Cardiac muscle cell (in vitro differentiated cells and primary cell): ENCODE data around the gene MAP3K10. TPM values are rescaled to one million over a fixed set of nuclear protein-coding genes. Genes with fewer than 3 reads are reported as not detected.

Source experiments
- DNase-seq, 2 donors: peaks; one replicate each; pipeline versions ENCODE4 v3.0.0 to v3.0.0-alpha.2; 2010 to 2017; ENCODE audit warnings: low read depth in 1 of 2, low spot score in 1 of 2
- H3K27ac ChIP-seq: fragments of 200-600 bp; sonication (generic); 2 replicates; pipeline ENCODE4 v1.5.1; 2016
- H3K27me3 ChIP-seq: fragments of 200-600 bp; sonication (generic); 2 replicates; pipeline ENCODE4 v1.6.0; 2016; ENCODE audit warnings: control low read depth
- H3K36me3 ChIP-seq: fragments of 200-600 bp; sonication (generic); 2 replicates; pipeline ENCODE4 v1.5.1; 2016; ENCODE audit warnings: control low read depth
- H3K4me1 ChIP-seq: fragments of 200-600 bp; sonication (generic); 2 replicates; pipeline ENCODE4 v1.8.1; 2017; ENCODE audit warnings: low read depth, mild to moderate bottlenecking, mixed run types
- H3K4me3 ChIP-seq: fragments of 200-600 bp; sonication (generic); 2 replicates; pipeline ENCODE4 v1.5.1; 2016; ENCODE audit warnings: mild to moderate bottlenecking
- H3K9me3 ChIP-seq: fragments of 200-600 bp; sonication (generic); 2 replicates; pipeline ENCODE4 v1.5.1; 2017; ENCODE audit warnings: low read depth, mild to moderate bottlenecking, control low read depth
- polyA plus RNA-seq: library from polyadenylated mRNA; unstranded; fragments of >200 nt; fragmentation: Nextera tagmentation; extraction: Ambion mirVana; gene quantifications from 2 replicates; pipeline ENCODE4 v1.2.1, GENCODE V29; 2016
- total RNA-seq: library from RNA; depleted of rRNA; stranded (reverse); fragments of >200 nt; gene quantifications from 2 replicates; pipeline ENCODE4 v1.2.3, GENCODE V29; 2016
- TF ChIP-seq, protein P1 (sequence below): IDR thresholded peaks from 2 replicates; pipeline ENCODE4 v1.5.1; 2012; ENCODE audit warnings: low read depth, mild to moderate bottlenecking, low read length

Gene MAP3K10
- total and polyA plus RNA-seq, 2 experiments from 2014 or later, result 10.0 to 30.5 TPM

- H3K36me3 ChIP-seq, result peaks cover 9% of the 10 kb centered on the region
- H3K9me3 ChIP-seq, result no peaks in the 10 kb centered on the region
- H3K4me1 ChIP-seq, result no peaks in the 10 kb centered on the region
- TF ChIP-seq, protein P1, sequence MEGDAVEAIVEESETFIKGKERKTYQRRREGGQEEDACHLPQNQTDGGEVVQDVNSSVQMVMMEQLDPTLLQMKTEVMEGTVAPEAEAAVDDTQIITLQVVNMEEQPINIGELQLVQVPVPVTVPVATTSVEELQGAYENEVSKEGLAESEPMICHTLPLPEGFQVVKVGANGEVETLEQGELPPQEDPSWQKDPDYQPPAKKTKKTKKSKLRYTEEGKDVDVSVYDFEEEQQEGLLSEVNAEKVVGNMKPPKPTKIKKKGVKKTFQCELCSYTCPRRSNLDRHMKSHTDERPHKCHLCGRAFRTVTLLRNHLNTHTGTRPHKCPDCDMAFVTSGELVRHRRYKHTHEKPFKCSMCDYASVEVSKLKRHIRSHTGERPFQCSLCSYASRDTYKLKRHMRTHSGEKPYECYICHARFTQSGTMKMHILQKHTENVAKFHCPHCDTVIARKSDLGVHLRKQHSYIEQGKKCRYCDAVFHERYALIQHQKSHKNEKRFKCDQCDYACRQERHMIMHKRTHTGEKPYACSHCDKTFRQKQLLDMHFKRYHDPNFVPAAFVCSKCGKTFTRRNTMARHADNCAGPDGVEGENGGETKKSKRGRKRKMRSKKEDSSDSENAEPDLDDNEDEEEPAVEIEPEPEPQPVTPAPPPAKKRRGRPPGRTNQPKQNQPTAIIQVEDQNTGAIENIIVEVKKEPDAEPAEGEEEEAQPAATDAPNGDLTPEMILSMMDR, result no peak
- no peak for DNase-seq
- H3K4me3 ChIP-seq, result no peak overlapping the region
- no peaks in the 10 kb centered on the region for H3K27me3 ChIP-seq
- no peak overlapping the region for H3K27ac ChIP-seq
Observed at GRCh38 chr19:40257096-40257517, 65.9 kb downstream of the MAP3K10 start.

GRCh38 chr19:40261631-40262030 lies 70.4 kb downstream of the MAP3K10 start:
- no peak for DNase-seq
- Histone ChIP-seq H3K9me3 (no peaks in the 10 kb centered on the region), H3K36me3 (no peaks in the 10 kb centered on the region), H3K27me3 (no peaks in the 10 kb centered on the region), H3K4me3 (no peak overlapping the region), H3K27ac (no peak overlapping the region), H3K4me1 (no peaks in the 10 kb centered on the region)
- TF ChIP-seq, protein P1, result no peak

DNA sequence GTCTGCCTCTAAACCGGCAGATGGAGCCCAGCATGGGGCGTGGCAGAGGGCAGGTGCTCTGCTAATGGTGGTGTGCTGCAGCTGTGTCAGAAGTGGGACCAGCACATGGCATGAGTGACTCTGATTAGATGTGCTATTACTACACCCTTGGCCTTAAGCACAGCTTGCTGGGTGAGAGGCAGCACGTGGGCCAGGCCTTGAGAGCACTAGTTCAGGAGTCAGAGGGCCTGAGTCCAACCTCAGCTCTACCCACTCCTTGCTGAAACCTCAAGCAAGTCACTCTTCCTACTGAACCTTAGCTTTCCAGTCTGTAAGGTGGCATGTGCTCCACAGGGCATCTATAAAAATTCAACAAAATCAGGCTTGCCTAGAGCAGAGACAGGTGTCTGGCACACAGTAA lies 71.2 kb downstream of the MAP3K10 start:
- DNase-seq, result no peak
- no peaks in the 10 kb centered on the region for H3K4me1 ChIP-seq

GRCh38 chr19:40263440-40264313 lies 72.5 kb downstream of the MAP3K10 start:
- DNase-seq, result no peak
- Histone ChIP-seq H3K27me3 (no peaks in the 10 kb centered on the region), H3K36me3 (no peaks in the 10 kb centered on the region), H3K4me3 (no peak overlapping the region), H3K27ac (no peak overlapping the region), H3K9me3 (no peaks in the 10 kb centered on the region), H3K4me1 (no peaks in the 10 kb centered on the region)
- TF ChIP-seq, protein P1, result no peak

More for the DNA sequence above, 71.2 kb downstream of the MAP3K10 start:
- no peak overlapping the region for H3K27ac ChIP-seq
- H3K36me3 ChIP-seq, result no peaks in the 10 kb centered on the region
- no peaks in the 10 kb centered on the region for H3K27me3 ChIP-seq
- H3K4me3 ChIP-seq, result no peak overlapping the region
- TF ChIP-seq, protein P1, result no peak
- H3K9me3 ChIP-seq, result no peaks in the 10 kb centered on the region

DNA sequence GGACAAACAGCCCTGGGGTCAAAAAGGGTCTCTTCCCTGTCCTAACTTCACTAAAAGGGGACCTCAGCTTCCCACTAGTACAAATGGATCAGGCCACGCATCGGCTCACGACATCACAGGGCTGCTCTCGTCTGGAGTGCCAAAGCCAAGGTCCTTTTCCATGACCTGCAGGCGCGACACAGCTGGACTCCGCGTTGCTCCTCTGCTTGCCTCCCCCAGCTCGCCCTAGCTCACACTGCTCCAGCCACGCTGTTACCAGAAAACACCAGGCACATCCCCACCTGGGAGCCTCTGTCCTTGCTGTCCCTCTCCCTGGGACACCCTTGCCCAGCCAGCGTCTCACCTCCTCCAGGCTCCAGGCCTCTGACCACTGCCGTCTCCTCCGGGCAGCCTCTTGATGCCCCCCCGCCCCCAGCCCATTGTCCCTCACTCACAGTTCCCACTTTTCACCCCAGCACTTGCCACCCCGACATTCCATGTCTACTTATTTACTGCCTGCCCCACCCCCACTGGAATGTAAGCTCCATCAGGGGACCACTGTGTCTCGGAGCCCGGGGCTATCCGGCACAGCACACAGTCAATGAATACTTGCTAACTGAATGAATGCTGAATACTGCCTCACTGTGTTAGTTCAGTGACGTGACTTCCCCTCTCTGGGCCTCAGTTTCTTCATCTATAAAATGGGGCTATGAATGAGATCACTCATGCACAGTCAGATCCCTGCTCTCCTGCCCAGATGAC lies 73.3 kb downstream of the MAP3K10 start:
- no peak overlapping the region for H3K4me3 ChIP-seq
- TF ChIP-seq, protein P1, result no peak

More for the DNA sequence above, 73.3 kb downstream of the MAP3K10 start:
- Histone ChIP-seq H3K36me3 (no peaks in the 10 kb centered on the region), H3K4me1 (no peaks in the 10 kb centered on the region), H3K27ac (no peak overlapping the region), H3K9me3 (no peaks in the 10 kb centered on the region), H3K27me3 (no peaks in the 10 kb centered on the region)
- DNase-seq, result no peak

Other genes with a start within 250 kb of the MAP3K10 start
- gene PSMC4, start 220.3 kb upstream of the MAP3K10 start, total RNA-seq, result 101 and 152 TPM in 2 replicates
- 87.2 and 126 TPM in 2 replicates for gene PSMC4, start 220.3 kb upstream of the MAP3K10 start, polyA plus RNA-seq
- 4.1 and 8.6 TPM in 2 replicates for gene ZNF546, start 194.4 kb upstream of the MAP3K10 start, total RNA-seq
- 3.2 and 6.6 TPM in 2 replicates for gene ZNF546, start 194.4 kb upstream of the MAP3K10 start, polyA plus RNA-seq
- 21.4 and 46.7 TPM in 2 replicates for gene ZNF780B, start 135.2 kb upstream of the MAP3K10 start, total RNA-seq
- 10.3 and 19.2 TPM in 2 replicates for gene ZNF780B, start 135.2 kb upstream of the MAP3K10 start, polyA plus RNA-seq
- 15.4 and 20.8 TPM in 2 replicates for gene ZNF780A, start 100.5 kb upstream of the MAP3K10 start, total RNA-seq
- 8.5 and 10.4 TPM in 2 replicates for gene ZNF780A, start 100.5 kb upstream of the MAP3K10 start, polyA plus RNA-seq
- not detected in 2 replicates for gene TTC9B, start 27.0 kb downstream of the MAP3K10 start, total RNA-seq
- gene TTC9B, start 27.0 kb downstream of the MAP3K10 start, polyA plus RNA-seq, result 0.13 and 0.20 TPM in 2 replicates
- 0.21 TPM in 1 of 2 replicates, not detected in the other for gene CCNP, start 35.3 kb downstream of the MAP3K10 start, total RNA-seq
- gene CCNP, start 35.3 kb downstream of the MAP3K10 start, polyA plus RNA-seq, result 0.31 TPM in 1 of 2 replicates, not detected in the other
- 119 and 193 TPM in 2 replicates for gene AKT2, start 93.9 kb downstream of the MAP3K10 start, total RNA-seq
- gene AKT2, start 93.9 kb downstream of the MAP3K10 start, polyA plus RNA-seq, result 60.1 and 80.1 TPM in 2 replicates
- gene C19orf47, start 157.0 kb downstream of the MAP3K10 start, total RNA-seq, result 16.4 and 35.7 TPM in 2 replicates
- gene C19orf47, start 157.0 kb downstream of the MAP3K10 start, polyA plus RNA-seq, result 20.3 and 21.2 TPM in 2 replicates
- 833 and 875 TPM in 2 replicates for gene PLD3, start 157.3 kb downstream of the MAP3K10 start, total RNA-seq
- 827 and 866 TPM in 2 replicates for gene PLD3, start 157.3 kb downstream of the MAP3K10 start, polyA plus RNA-seq
- 0.12 and 0.18 TPM in 2 replicates for gene HIPK4, start 198.8 kb downstream of the MAP3K10 start, total RNA-seq
- gene HIPK4, start 198.8 kb downstream of the MAP3K10 start, polyA plus RNA-seq, result 0.14 and 1.7 TPM in 2 replicates
- gene PRX, start 222.0 kb downstream of the MAP3K10 start, total RNA-seq, result 4.3 and 9.1 TPM in 2 replicates
- gene PRX, start 222.0 kb downstream of the MAP3K10 start, polyA plus RNA-seq, result 2.3 and 4.1 TPM in 2 replicates
- gene SERTAD1, start 234.6 kb downstream of the MAP3K10 start, total RNA-seq, result 14.4 and 18.8 TPM in 2 replicates
- 18.2 and 19.5 TPM in 2 replicates for gene SERTAD1, start 234.6 kb downstream of the MAP3K10 start, polyA plus RNA-seq